DND-41 (cell line): ENCODE data around the gene GABBR2.
"Not testable (repeated sequence)": the region's sequence is repeated elsewhere in the genome, so short reads cannot be mapped to it uniquely, and the experiment has no call there.

Experiments
- ATAC-seq: fragments of 200-7000 bp; cut with Tn5 transposase; 3 replicates; pipeline ENCODE4 v1.9.1; 2021; ENCODE audit warnings: low read depth; ENCODE audit not compliant: insufficient read depth
- DNase-seq: peaks from one replicate; pipeline ENCODE4 v3.0.0-alpha.2; 2020
- H2AFZ ChIP-seq: 2 replicates; pipeline ENCODE4 v1.6.0; 2012; ENCODE audit warnings: low read depth, low read length
- H3K27ac ChIP-seq: 2 replicates; pipeline ENCODE4 v1.5.1; 2012; ENCODE audit warnings: low read length, inconsistent platforms
- H3K27me3 ChIP-seq: fragments of 200-600 bp; sonication (generic); 2 replicates; pipeline ENCODE4 v1.6.0; 2012; ENCODE audit warnings: low read length, mild to moderate bottlenecking, inconsistent platforms; ENCODE audit not compliant: insufficient read depth, poor library complexity
- H3K36me3 ChIP-seq: 2 replicates; pipeline ENCODE4 v1.5.1; 2012; ENCODE audit warnings: low read length, inconsistent platforms; ENCODE audit not compliant: insufficient read depth
- H3K4me1 ChIP-seq: 2 replicates; pipeline ENCODE4 v1.5.1; 2012; ENCODE audit warnings: mild to moderate bottlenecking, low read length; ENCODE audit not compliant: insufficient read depth
- H3K4me2 ChIP-seq: 2 replicates; pipeline ENCODE4 v1.6.0; 2012; ENCODE audit warnings: mild to moderate bottlenecking, moderate library complexity, low read length, inconsistent platforms; ENCODE audit not compliant: insufficient read depth
- H3K4me3 ChIP-seq, 2 experiments: fragments of 200-600 bp in 1 of 2; shearing (Covaris generic) in 1 of 2; 2 replicates each; pipeline ENCODE4 v1.5.1; 2012 to 2016; ENCODE audit warnings: inconsistent platforms in 2 of 2, low read length in 2 of 2, mild to moderate bottlenecking in 2 of 2, low read depth in 1 of 2, moderate library complexity in 1 of 2
- H3K79me2 ChIP-seq: 2 replicates; pipeline ENCODE4 v1.6.0; 2012; ENCODE audit warnings: low read length, inconsistent platforms; ENCODE audit not compliant: insufficient read depth
- H3K9ac ChIP-seq: 2 replicates; pipeline ENCODE4 v1.6.0; 2012; ENCODE audit warnings: low read depth, mild to moderate bottlenecking, inconsistent platforms, low read length, moderate library complexity
- H3K9me3 ChIP-seq: 2 replicates; pipeline ENCODE4 v1.5.1; 2012; ENCODE audit warnings: low read length, moderate library complexity, mild to moderate bottlenecking, inconsistent platforms; ENCODE audit not compliant: insufficient read depth, severe bottlenecking
- H4K20me1 ChIP-seq: 2 replicates; pipeline ENCODE4 v1.6.0; 2012; ENCODE audit warnings: low read length; ENCODE audit not compliant: insufficient read depth
- CTCF ChIP-seq: IDR thresholded peaks from 2 replicates; pipeline ENCODE4 v1.5.1; 2012; ENCODE audit warnings: borderline replicate concordance, low read length, moderate library complexity, mild to moderate bottlenecking; ENCODE audit not compliant: poor library complexity, severe bottlenecking; ENCODE audit errors: extremely low read depth
- EZH2 ChIP-seq: IDR thresholded peaks from 3 replicates; pipeline ENCODE4 v1.6.1; 2012; ENCODE audit warnings: borderline replicate concordance, low read depth, mild to moderate bottlenecking, moderate library complexity, low read length, inconsistent platforms; ENCODE audit not compliant: severe bottlenecking

Gene GABBR2

GRCh38 chr9:98275159-98275558, 433.6 kb downstream of the GABBR2 start:
- Histone ChIP-seq H3K4me3 (no peak overlapping the region), H3K9me3 (no peaks in the 10 kb centered on the region), H3K4me2 (no peak overlapping the region), H4K20me1 (no peaks in the 10 kb centered on the region), H3K4me1 (no peaks in the 10 kb centered on the region), H3K9ac (no peak overlapping the region), H2AFZ (no peak overlapping the region), H3K79me2 (no peaks in the 10 kb centered on the region), H3K36me3 (no peaks in the 10 kb centered on the region), H3K27ac (no peak overlapping the region), H3K27me3 (peaks cover 11% of the 10 kb centered on the region)
- TF ChIP-seq CTCF (no peak), EZH2 (no peak)
- DNase-seq (no peak), ATAC-seq (no peak)

- no peak for ATAC-seq
- TF ChIP-seq EZH2 = no peak
- TF ChIP-seq CTCF = no peak
- no peaks in the 10 kb centered on the region for H3K4me1 ChIP-seq
Observed at GRCh38 chr9:98272083-98272482, 436.7 kb downstream of the GABBR2 start.

GRCh38 chr9:98271479-98271878, 437.3 kb downstream of the GABBR2 start:
- H3K27ac ChIP-seq = no peak overlapping the region
- H3K4me3 ChIP-seq = no peak overlapping the region
- TF ChIP-seq CTCF (no peak), EZH2 (no peak)
- no peak overlapping the region for H2AFZ ChIP-seq
- no peaks in the 10 kb centered on the region for H3K4me1 ChIP-seq
- H3K27me3 ChIP-seq = no peaks in the 10 kb centered on the region
- no peaks in the 10 kb centered on the region for H4K20me1 ChIP-seq
- no peaks in the 10 kb centered on the region for H3K79me2 ChIP-seq
- H3K36me3 ChIP-seq = no peaks in the 10 kb centered on the region
- no peak for ATAC-seq
- no peak overlapping the region for H3K9ac ChIP-seq
- H3K4me2 ChIP-seq = no peak overlapping the region
- H3K9me3 ChIP-seq = no peaks in the 10 kb centered on the region
- no peak for DNase-seq

More at GRCh38 chr9:98272083-98272482, 436.7 kb downstream of the GABBR2 start:
- H3K27me3 ChIP-seq = peaks cover 5% of the 10 kb centered on the region
- H3K9me3 ChIP-seq = no peaks in the 10 kb centered on the region
- no peaks in the 10 kb centered on the region for H4K20me1 ChIP-seq
- DNase-seq = no peak
- no peak overlapping the region for H3K4me3 ChIP-seq
- H3K27ac ChIP-seq = no peak overlapping the region
- no peaks in the 10 kb centered on the region for H3K79me2 ChIP-seq
- no peak overlapping the region for H3K9ac ChIP-seq
- no peak overlapping the region for H3K4me2 ChIP-seq
- H2AFZ ChIP-seq = no peak overlapping the region
- H3K36me3 ChIP-seq = no peaks in the 10 kb centered on the region

GRCh38 chr9:98270284-98270683, 438.5 kb downstream of the GABBR2 start:
- ATAC-seq, DNase-seq, H3K9ac ChIP-seq, H3K9me3 ChIP-seq, H3K4me1 ChIP-seq, H3K4me3 ChIP-seq, H4K20me1 ChIP-seq, H3K79me2 ChIP-seq, H3K27ac ChIP-seq, H2AFZ ChIP-seq, H3K27me3 ChIP-seq, H3K36me3 ChIP-seq, H3K4me2 ChIP-seq: not testable (repeated sequence)

GRCh38 chr9:98269652-98270051, 439.1 kb downstream of the GABBR2 start:
- H3K79me2 ChIP-seq, H4K20me1 ChIP-seq, H3K4me3 ChIP-seq, H3K4me2 ChIP-seq, H3K9ac ChIP-seq, H3K4me1 ChIP-seq, DNase-seq, H3K27me3 ChIP-seq, H2AFZ ChIP-seq, H3K9me3 ChIP-seq, ATAC-seq, H3K36me3 ChIP-seq, H3K27ac ChIP-seq: not testable (repeated sequence)

- H2AFZ ChIP-seq, H3K4me3 ChIP-seq, H3K27me3 ChIP-seq, H3K4me2 ChIP-seq, H3K36me3 ChIP-seq, H3K4me1 ChIP-seq, DNase-seq, ATAC-seq, H4K20me1 ChIP-seq, H3K27ac ChIP-seq, H3K9me3 ChIP-seq, H3K79me2 ChIP-seq, H3K9ac ChIP-seq: not testable (repeated sequence)
Observed at GRCh38 chr9:98267556-98267955, 441.2 kb downstream of the GABBR2 start.
